ENCODE results near the gene MYO10.

MYO10 gene

DNA sequence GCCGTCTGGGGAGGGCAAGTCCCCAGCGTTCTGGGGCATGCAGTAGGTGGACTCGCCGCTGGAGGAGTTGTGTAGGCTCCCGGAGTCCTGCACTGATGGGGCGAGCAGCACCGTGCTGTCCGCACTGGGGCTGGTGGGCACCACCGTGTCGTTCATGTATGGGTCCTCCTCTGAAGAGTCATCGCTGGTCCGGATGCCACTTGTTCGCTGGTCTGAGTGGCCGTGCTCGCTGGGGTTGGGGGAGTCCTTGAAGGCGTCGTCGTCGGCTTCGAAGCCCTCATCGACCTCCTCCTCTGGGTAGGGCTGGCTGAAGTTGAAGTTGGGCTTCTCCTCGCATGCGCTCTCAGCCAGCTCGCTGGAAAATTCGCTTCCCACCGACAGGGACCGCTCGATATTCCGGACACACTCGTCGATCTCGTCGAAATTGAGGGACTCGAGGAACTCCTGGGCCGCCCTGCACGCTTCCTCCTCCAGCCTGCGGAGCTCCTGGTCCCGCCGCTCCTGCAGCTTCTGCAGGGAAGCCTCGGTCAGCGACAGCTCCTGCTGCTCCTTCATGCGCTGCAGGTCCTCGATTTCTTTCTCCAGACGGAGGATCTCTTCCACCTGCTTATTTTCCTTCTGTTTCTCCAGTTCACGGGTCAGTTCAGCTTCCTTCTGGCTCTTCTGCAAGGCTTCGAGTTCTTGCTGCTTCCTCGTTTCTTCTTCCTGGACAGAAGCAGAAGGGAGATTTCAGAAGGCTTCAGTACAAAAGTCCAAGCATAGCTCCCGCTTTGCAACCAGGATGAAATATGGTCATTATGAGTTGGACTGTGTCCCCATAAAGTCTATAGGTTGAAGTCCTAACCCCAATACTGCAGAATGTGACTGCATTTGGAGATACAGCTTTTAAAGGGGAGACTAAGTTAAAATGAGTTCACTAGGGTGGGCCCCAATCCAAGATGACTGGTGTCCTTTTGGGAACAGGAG is 234.7 kb downstream of the MYO10 start:
- TF ChIP-seq, protein P1, sequence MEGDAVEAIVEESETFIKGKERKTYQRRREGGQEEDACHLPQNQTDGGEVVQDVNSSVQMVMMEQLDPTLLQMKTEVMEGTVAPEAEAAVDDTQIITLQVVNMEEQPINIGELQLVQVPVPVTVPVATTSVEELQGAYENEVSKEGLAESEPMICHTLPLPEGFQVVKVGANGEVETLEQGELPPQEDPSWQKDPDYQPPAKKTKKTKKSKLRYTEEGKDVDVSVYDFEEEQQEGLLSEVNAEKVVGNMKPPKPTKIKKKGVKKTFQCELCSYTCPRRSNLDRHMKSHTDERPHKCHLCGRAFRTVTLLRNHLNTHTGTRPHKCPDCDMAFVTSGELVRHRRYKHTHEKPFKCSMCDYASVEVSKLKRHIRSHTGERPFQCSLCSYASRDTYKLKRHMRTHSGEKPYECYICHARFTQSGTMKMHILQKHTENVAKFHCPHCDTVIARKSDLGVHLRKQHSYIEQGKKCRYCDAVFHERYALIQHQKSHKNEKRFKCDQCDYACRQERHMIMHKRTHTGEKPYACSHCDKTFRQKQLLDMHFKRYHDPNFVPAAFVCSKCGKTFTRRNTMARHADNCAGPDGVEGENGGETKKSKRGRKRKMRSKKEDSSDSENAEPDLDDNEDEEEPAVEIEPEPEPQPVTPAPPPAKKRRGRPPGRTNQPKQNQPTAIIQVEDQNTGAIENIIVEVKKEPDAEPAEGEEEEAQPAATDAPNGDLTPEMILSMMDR (IDR thresholded peaks at IDR 0.05; ENCODE audit: low read depth, low read length, missing control alignments) = no peak
- no peak overlapping the region for H3K4me3 ChIP-seq (ENCODE audit: low read depth, low read length)
- no peak for DNase-seq (ENCODE audit: low read depth)

DNA sequence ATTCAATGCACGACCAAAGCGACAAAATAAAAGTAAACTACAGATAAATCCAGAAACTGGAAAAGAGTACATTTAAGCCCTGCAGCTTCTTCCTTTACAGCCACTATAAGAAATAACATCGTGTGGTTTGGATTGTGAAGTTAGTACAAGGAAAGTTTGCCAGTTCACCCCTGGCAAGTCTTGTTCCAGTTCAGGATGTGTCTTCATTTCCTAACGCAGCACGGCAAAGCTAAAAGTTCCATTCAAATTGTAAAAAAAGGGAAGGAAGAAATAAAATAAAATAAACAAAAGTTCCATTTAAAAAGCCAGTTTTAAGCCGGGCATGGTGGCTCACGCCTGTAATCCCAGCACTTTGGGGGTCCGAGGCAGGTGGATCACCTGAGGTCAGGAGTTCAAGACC is 236.0 kb downstream of the MYO10 start:
- TF ChIP-seq, protein P1 (IDR thresholded peaks at IDR 0.05; ENCODE audit: low read depth, low read length, missing control alignments) = no peak
- no peak overlapping the region for H3K4me3 ChIP-seq (ENCODE audit: low read depth, low read length)

DNA sequence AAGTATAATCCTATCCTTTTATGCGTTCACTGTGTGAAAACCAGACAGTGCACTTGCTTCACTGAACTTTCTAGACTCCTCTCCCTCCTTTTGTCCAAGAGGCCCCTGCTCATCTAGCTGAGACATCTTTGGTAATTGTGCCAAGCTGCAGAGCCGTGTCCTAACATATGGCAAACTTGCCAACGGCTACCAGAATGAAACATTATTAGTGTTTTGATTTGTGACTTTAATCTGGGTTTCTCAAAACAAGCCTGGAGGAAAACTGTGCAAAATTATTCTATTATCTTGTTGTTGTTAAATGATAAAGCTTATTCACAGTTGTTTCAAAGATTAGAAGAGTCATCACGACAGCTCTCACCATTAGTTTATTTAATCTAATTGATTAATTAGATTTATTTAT is 240.3 kb downstream of the MYO10 start:
- no peak for DNase-seq (ENCODE audit: low read depth)
- TF ChIP-seq, protein P1 (IDR thresholded peaks at IDR 0.05; ENCODE audit: low read depth, low read length, missing control alignments) = no peak
- no peak overlapping the region for H3K4me3 ChIP-seq (ENCODE audit: low read depth, low read length)

More for the DNA sequence above, 236.0 kb downstream of the MYO10 start:
- no peak for DNase-seq (ENCODE audit: low read depth)

DNA sequence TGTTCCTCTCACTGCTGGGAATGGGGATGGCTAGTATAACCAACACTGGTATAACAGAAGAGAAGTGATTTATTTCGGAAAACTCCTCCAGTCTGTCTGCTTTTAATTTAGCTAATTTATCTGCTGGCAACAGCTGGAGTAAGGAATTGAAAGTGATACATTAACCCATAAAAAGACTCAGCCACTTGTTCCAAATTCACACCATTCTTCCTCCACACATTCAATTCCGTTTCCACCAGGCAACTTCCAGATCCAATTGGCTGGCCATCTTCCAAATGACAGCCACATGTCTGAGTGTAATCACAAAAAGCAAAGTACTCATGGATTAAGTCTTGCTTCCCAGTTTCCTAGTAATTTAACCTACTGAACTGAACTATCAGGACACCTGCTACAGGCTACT is 242.2 kb downstream of the MYO10 start:
- no peak for DNase-seq (ENCODE audit: low read depth)
- H3K4me3 ChIP-seq (ENCODE audit: low read depth, low read length) = no peak overlapping the region
- TF ChIP-seq, protein P1 (IDR thresholded peaks at IDR 0.05; ENCODE audit: low read depth, low read length, missing control alignments) = no peak

DNA sequence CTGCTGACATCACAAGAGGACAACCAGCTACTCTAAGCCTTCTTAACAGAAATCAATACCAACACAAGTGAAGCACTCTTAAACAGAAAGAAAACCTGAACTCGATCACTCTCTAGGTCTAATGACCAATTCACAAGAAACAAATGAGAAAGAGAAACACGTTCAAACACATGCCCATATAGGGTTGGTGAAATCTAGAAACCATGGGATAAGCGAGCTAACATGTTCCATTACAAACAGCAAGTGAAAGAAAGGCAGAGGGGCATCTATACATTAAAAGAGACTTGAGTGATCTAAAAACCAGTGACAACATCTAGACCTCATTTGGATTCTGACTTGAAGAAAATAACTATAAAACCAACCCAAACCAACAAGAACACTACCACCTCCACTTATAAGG is 244.4 kb downstream of the MYO10 start:
- no peak overlapping the region for H3K4me3 ChIP-seq (ENCODE audit: low read depth, low read length)
- TF ChIP-seq, protein P1 (IDR thresholded peaks at IDR 0.05; ENCODE audit: low read depth, low read length, missing control alignments) = no peak
- DNase-seq (ENCODE audit: low read depth) = no peak

DNA sequence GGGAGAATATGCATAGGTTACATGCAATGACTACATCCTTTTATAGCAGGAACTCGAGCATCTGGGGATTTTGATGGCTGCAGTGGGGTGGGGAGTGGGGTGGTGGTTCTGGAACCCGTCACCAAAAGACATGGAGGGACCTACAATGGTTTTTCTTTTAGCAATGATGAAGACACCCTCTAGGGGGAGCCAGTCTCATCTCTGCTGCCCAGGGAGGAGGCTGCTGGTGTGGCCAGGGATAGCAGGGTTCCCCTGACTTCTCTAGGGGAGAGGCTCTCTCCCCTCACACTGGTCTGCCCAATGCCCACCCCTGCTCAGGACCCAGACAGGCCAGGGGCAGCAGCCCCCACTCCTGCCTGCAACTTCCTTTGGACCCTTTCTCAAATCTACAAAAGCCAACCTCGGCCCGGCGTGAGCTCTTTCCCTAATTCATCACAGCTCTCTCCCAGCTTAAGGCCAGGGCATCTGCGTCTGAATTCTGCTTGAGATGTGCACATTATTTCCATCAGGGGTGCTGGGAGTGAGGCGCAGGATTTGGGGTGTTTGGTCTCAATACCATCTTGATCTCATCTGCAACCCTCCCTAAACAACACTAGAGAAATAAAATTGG is 245.7 kb downstream of the MYO10 start:
- DNase-seq (ENCODE audit: low read depth) = no peak
- no peak overlapping the region for H3K4me3 ChIP-seq (ENCODE audit: low read depth, low read length)
- TF ChIP-seq, protein P1 (IDR thresholded peaks at IDR 0.05; ENCODE audit: low read depth, low read length, missing control alignments) = peak; percentile 78
